ENCODE measurements around the gene MTAP. TPM values are rescaled to one million over a fixed set of nuclear protein-coding genes. Genes with fewer than 3 reads are reported as not detected.

MTAP gene
- total RNA-seq, 6 experiments from 2014 or later: 40.7 to 65.2 (median 52.0) TPM

GRCh38 chr9:21778304-21778703 is 24.1 kb upstream of the MTAP start:
- DNase-seq: peak; percentile 56
- no peaks in the 10 kb centered on the region for H3K9me3 Mint-ChIP-seq
- H3K36me3 Mint-ChIP-seq (ENCODE audit: low read depth): no peaks in the 10 kb centered on the region
- TF ChIP-seq, protein P1, sequence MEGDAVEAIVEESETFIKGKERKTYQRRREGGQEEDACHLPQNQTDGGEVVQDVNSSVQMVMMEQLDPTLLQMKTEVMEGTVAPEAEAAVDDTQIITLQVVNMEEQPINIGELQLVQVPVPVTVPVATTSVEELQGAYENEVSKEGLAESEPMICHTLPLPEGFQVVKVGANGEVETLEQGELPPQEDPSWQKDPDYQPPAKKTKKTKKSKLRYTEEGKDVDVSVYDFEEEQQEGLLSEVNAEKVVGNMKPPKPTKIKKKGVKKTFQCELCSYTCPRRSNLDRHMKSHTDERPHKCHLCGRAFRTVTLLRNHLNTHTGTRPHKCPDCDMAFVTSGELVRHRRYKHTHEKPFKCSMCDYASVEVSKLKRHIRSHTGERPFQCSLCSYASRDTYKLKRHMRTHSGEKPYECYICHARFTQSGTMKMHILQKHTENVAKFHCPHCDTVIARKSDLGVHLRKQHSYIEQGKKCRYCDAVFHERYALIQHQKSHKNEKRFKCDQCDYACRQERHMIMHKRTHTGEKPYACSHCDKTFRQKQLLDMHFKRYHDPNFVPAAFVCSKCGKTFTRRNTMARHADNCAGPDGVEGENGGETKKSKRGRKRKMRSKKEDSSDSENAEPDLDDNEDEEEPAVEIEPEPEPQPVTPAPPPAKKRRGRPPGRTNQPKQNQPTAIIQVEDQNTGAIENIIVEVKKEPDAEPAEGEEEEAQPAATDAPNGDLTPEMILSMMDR (IDR thresholded peaks at IDR 0.05): no peak
- H3K27me3 Mint-ChIP-seq (ENCODE audit: insufficient read depth): no peaks in the 10 kb centered on the region
- H3K4me1 Mint-ChIP-seq (ENCODE audit: low read depth): peaks cover 18% of the 10 kb centered on the region
- no peak overlapping the region for H3K27ac Mint-ChIP-seq
- H3K4me3 Mint-ChIP-seq: no peak overlapping the region; the same call in 1 of the 2 replicates

DNA sequence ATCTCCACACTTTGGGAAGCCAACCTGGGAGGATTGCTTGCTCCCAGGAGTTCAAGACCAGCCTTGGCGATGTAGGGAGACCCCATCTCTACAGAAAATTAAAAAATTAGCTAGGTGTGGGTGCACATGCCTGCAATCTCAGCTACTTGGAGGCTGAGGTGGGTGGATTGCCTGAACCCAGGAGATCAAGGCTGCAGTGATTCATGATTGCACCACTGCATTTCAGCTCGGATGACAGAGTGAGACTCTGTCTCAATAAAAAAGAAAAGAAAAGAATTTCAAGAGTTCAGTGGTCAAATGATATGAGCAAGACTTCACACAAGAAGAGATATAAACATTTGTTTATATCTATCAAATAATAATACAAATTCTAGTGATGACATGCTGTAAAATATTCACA is 23.0 kb upstream of the MTAP start:
- H3K36me3 Mint-ChIP-seq (ENCODE audit: low read depth): no peaks in the 10 kb centered on the region
- TF ChIP-seq, protein P1 (IDR thresholded peaks at IDR 0.05): no peak
- peaks cover 29% of the 10 kb centered on the region for H3K4me1 Mint-ChIP-seq (ENCODE audit: low read depth)
- H3K27me3 Mint-ChIP-seq (ENCODE audit: insufficient read depth): no peaks in the 10 kb centered on the region
- no peak overlapping the region for H3K27ac Mint-ChIP-seq
- DNase-seq: peak; percentile 29
- no peaks in the 10 kb centered on the region for H3K9me3 Mint-ChIP-seq
- H3K4me3 Mint-ChIP-seq: no peak overlapping the region

DNA sequence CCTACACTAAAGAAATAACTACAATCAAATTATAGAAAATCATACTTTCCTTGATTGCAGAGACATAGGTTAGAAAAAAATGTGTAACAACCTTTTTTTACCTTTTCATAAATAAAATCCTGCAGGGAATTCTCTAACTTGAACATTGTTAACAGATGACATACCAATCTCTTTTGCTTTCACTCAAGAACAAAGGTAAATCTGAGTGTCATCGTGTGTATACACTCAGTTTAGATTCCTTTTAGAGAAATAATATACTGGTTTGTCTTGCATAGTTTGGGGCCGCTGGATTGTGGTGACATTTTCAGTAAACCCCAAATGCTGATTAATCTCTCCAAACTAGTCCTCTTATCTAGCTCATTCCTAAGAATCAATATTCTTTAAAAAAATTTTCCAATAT is 20.8 kb upstream of the MTAP start:
- Mint-ChIP-seq H3K4me3 (no peak overlapping the region), H3K9me3 (no peaks in the 10 kb centered on the region), H3K36me3 (ENCODE audit: low read depth) (no peaks in the 10 kb centered on the region), H3K27me3 (ENCODE audit: insufficient read depth) (no peaks in the 10 kb centered on the region), H3K4me1 (ENCODE audit: low read depth) (peaks cover 31% of the 10 kb centered on the region), H3K27ac (no peak overlapping the region)
- TF ChIP-seq, protein P1 (IDR thresholded peaks at IDR 0.05): no peak
- DNase-seq: no peak

DNA sequence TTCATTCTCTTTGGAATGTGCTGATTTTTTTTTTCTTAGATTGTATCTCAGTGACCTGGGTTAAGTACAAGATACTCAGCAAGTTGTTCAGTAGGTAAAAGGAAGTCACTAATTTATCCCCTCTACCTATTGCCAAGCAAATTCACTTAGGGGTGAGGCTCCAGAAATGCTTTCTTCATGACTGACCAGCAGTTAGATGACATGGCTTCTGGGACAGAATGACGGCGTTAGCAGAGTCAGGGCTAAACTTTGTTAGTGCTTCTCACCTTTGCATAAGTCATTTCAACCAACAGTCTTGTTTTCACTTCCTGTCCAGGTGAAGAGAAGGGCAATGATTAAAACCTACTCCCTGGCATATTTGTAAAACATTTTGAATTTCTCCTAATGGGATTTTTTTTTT is 20.2 kb upstream of the MTAP start:
- H3K4me3 Mint-ChIP-seq: peak overlapping the region; percentile 8; the same call in 1 of the 2 replicates
- H3K4me1 Mint-ChIP-seq (ENCODE audit: low read depth): peaks cover 31% of the 10 kb centered on the region
- no peak overlapping the region; the same call in 1 of the 2 replicates for H3K27ac Mint-ChIP-seq
- H3K27me3 Mint-ChIP-seq (ENCODE audit: insufficient read depth): no peaks in the 10 kb centered on the region
- H3K9me3 Mint-ChIP-seq: no peaks in the 10 kb centered on the region
- no peak for DNase-seq
- H3K36me3 Mint-ChIP-seq (ENCODE audit: low read depth): no peaks in the 10 kb centered on the region
- TF ChIP-seq, protein P1 (IDR thresholded peaks at IDR 0.05): no peak

DNA sequence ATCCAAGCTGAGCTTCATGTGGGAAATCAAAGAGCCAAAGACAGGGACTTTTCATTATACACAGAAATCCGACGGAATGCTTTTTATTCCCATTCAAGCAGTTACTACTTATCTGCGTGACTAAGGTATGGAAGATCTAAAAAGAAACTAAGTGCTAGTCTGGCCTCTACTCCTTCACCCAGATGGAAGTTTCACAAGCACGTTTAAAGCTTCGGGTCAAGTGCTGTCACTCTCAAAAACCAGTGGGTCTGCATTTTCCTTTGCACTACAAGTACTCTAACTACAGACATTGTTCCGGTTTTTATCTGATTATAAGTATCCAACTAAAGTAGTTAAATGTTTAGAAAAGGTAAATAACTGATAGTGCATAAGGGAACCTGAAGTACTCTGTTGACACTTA is 13.7 kb upstream of the MTAP start:
- peak overlapping the region; percentile 88 for H3K4me3 Mint-ChIP-seq
- peaks cover 36% of the 10 kb centered on the region for H3K4me1 Mint-ChIP-seq (ENCODE audit: low read depth)
- no peaks in the 10 kb centered on the region for H3K36me3 Mint-ChIP-seq (ENCODE audit: low read depth)
- TF ChIP-seq, protein P1 (IDR thresholded peaks at IDR 0.05): no peak
- H3K9me3 Mint-ChIP-seq: no peaks in the 10 kb centered on the region
- peak overlapping the region; percentile 65 for H3K27ac Mint-ChIP-seq
- no peaks in the 10 kb centered on the region; the same call in 1 of the 2 replicates for H3K27me3 Mint-ChIP-seq (ENCODE audit: insufficient read depth)
- no peak for DNase-seq

Data from HFFc6 (cell line).